ENCODE data around the gene BAZ2B.

DNA sequence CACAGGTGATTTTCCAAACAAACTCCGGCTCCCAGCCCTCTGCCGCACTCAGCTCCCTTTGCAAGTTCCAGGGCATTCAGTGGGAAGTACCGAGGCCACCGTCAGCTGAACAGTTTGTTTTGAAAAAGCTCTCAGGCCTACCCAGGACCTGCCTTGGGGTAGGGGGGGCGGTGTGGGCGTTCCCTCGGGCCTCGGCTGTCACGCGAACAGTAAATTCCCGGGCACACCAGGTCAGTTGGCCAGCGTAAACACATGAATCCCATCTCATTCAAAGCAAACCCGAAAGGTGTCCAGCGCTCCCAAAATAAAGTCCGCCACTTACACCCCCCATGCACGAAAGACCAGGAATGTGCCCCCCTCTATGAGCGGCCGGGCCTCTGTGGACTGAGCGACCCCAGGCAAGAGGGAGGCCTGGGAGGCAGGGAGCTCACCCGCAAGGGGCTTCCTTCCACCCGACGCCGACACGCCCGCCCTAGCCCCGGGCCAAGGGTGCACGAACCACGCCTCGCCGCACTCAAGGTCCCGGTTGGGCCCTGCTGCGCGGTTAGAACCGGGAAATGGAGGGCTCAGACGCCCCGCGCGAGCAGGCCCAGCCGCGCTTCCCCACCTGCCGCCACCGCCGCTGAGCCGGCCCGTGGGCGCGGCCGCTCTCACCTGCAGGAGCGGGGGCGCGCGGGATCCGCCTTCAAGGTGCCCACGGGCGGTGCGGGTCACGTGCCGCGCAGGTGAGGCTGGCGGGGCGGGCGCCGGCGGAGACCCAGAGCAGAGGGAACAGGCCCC is 330.2 kb downstream of the BAZ2B start, which contains the start of gene WDSUB1:
- TF ChIP-seq, protein P1, sequence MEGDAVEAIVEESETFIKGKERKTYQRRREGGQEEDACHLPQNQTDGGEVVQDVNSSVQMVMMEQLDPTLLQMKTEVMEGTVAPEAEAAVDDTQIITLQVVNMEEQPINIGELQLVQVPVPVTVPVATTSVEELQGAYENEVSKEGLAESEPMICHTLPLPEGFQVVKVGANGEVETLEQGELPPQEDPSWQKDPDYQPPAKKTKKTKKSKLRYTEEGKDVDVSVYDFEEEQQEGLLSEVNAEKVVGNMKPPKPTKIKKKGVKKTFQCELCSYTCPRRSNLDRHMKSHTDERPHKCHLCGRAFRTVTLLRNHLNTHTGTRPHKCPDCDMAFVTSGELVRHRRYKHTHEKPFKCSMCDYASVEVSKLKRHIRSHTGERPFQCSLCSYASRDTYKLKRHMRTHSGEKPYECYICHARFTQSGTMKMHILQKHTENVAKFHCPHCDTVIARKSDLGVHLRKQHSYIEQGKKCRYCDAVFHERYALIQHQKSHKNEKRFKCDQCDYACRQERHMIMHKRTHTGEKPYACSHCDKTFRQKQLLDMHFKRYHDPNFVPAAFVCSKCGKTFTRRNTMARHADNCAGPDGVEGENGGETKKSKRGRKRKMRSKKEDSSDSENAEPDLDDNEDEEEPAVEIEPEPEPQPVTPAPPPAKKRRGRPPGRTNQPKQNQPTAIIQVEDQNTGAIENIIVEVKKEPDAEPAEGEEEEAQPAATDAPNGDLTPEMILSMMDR (IDR thresholded peaks at IDR 0.05), result no peak
- TF ChIP-seq POLR2AphosphoS5 (IDR thresholded peaks at IDR 0.05) (no peak), EP300 (IDR thresholded peaks at IDR 0.05) (no peak)

Data from sigmoid colon (tissue), 4 donors.